Measurements from ENCODE around the gene HK2.

DNA sequence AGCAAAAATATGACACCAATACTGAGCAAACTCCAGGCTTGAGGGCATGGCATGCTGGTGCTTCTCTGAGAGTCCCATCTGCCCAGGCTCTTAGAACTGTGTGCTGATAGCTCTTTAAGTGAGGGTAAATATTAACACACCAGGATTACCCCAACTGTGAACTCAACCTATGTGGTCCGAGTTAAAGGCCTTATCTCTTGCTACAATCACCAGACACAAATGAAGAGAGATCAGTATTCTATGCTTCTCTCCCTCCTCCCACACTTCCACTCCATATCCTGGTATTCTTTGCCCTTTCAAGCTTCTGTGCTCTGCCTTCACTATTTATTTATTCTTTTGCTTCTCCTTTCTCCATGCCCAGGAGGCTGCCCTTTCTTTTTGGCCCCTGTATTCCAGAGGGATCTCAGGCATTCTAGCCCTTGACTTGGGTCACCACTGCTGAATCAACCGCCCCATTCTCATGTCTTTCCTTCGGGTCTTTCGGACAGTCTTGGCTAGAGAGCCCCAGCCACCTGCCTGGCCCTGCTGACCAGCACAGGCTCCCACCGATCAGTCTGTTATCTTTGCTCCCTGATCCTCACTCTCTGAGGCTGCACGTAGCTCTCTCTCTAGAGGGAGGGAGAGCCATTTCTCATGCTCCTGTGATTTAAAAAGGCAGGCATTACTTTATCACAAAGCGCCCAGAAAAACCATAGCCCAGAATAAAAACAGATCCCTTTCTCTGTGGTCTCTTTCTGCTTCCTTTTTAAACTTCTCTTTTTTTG lies 17.2 kb upstream of the HK2 start:
- TF ChIP-seq CTCF (IDR thresholded peaks at IDR 0.05; ENCODE audit: insufficient read depth, low read length), result no peak
- TF ChIP-seq SPI1 (IDR thresholded peaks at IDR 0.05; ENCODE audit: borderline replicate concordance, low read depth), result no peak
- TF ChIP-seq POLR2AphosphoS5 (IDR thresholded peaks at IDR 0.05; ENCODE audit: low read depth), result no peak
- TF ChIP-seq, protein P1, sequence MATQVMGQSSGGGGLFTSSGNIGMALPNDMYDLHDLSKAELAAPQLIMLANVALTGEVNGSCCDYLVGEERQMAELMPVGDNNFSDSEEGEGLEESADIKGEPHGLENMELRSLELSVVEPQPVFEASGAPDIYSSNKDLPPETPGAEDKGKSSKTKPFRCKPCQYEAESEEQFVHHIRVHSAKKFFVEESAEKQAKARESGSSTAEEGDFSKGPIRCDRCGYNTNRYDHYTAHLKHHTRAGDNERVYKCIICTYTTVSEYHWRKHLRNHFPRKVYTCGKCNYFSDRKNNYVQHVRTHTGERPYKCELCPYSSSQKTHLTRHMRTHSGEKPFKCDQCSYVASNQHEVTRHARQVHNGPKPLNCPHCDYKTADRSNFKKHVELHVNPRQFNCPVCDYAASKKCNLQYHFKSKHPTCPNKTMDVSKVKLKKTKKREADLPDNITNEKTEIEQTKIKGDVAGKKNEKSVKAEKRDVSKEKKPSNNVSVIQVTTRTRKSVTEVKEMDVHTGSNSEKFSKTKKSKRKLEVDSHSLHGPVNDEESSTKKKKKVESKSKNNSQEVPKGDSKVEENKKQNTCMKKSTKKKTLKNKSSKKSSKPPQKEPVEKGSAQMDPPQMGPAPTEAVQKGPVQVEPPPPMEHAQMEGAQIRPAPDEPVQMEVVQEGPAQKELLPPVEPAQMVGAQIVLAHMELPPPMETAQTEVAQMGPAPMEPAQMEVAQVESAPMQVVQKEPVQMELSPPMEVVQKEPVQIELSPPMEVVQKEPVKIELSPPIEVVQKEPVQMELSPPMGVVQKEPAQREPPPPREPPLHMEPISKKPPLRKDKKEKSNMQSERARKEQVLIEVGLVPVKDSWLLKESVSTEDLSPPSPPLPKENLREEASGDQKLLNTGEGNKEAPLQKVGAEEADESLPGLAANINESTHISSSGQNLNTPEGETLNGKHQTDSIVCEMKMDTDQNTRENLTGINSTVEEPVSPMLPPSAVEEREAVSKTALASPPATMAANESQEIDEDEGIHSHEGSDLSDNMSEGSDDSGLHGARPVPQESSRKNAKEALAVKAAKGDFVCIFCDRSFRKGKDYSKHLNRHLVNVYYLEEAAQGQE (IDR thresholded peaks at IDR 0.05; ENCODE audit: insufficient replicate concordance, low read depth), result no peak
